ENCODE data around the gene RREB1. TPM values are rescaled to one million over a fixed set of nuclear protein-coding genes. Genes with fewer than 3 reads are reported as not detected.

The RREB1 gene
- total RNA-seq, 2 donors from 2014 or later, result 58.4 to 71.0 TPM

DNA sequence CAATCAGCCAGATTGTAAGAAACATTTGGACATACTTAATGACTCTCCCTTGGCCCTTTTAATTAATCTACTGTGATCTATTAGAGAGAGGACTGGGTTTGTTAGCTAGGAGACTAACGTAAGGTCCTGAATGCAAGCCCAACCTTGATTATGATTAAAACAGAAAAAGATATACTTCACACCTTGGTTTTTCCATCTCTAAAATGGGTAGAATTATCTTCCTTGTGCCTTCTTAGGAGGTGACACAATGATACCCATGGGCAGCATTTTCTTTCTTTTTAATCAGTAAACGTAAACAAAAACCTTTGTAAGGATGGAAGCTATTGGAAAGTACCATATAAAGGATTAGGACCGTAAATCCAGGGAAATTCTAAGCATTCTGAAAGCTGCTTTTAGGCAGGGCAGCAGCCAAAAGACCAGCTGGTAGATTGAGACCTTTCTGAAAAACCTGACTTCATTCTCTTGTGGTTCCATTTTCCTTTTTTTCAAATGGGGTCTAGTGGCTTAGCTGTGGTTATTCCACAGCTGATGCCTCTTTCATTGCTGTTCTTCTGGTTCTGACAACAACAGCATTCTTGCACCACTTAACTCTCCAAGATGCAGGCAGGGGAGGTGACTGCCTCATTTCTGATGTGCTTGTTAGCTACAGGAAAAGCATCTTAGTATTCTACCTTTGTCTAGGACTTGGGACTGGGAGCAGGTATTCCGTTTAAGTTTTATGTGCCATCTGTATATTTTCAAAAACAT is 27.4 kb downstream of the RREB1 start:
- H3K4me1 ChIP-seq (replicated peaks), result peaks cover 13% of the 10 kb centered on the region

DNA sequence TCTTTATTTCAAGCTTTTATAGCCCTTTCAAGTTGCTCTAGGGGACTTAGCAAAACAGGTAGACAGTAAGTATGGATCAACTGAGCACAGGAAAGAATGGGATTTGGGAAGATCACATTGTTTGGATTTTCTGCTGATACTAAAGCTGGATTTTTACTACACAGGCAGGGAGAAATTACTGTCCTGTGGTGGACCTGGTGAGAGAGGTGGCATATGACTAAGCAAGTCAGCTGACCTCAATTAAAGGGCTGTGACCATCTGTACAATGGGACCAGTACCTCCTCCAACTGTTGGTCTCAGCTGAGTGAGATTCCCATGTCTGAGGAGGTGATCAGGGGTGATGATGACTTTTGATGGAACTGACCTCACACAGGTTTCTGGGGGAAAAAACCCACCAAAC is 28.0 kb downstream of the RREB1 start:
- no peak for DNase-seq (ENCODE audit: low spot score)
- H3K4me3 ChIP-seq, result no peak overlapping the region
- no peaks in the 10 kb centered on the region for H3K9me3 ChIP-seq
- H3K36me3 ChIP-seq, result no peaks in the 10 kb centered on the region
- H3K27ac ChIP-seq, result no peak overlapping the region
- peaks cover 16% of the 10 kb centered on the region for H3K4me1 ChIP-seq (replicated peaks)
- intact Hi-C loops (cut with DNase I), result no loop called here
- no peaks in the 10 kb centered on the region for H3K27me3 ChIP-seq (replicated peaks; ENCODE audit: insufficient read depth)
- TF ChIP-seq POLR2AphosphoS5 (IDR thresholded peaks at IDR 0.05) (no peak), POLR2A (IDR thresholded peaks at IDR 0.05) (no peak)
- TF ChIP-seq, protein P1, sequence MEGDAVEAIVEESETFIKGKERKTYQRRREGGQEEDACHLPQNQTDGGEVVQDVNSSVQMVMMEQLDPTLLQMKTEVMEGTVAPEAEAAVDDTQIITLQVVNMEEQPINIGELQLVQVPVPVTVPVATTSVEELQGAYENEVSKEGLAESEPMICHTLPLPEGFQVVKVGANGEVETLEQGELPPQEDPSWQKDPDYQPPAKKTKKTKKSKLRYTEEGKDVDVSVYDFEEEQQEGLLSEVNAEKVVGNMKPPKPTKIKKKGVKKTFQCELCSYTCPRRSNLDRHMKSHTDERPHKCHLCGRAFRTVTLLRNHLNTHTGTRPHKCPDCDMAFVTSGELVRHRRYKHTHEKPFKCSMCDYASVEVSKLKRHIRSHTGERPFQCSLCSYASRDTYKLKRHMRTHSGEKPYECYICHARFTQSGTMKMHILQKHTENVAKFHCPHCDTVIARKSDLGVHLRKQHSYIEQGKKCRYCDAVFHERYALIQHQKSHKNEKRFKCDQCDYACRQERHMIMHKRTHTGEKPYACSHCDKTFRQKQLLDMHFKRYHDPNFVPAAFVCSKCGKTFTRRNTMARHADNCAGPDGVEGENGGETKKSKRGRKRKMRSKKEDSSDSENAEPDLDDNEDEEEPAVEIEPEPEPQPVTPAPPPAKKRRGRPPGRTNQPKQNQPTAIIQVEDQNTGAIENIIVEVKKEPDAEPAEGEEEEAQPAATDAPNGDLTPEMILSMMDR (IDR thresholded peaks at IDR 0.05), result no peak

More for the DNA sequence above, 27.4 kb downstream of the RREB1 start:
- TF ChIP-seq POLR2A (IDR thresholded peaks at IDR 0.05) (no peak), POLR2AphosphoS5 (IDR thresholded peaks at IDR 0.05) (no peak)
- TF ChIP-seq, protein P1 (IDR thresholded peaks at IDR 0.05), result no peak
- Histone ChIP-seq H3K27me3 (replicated peaks; ENCODE audit: insufficient read depth) (no peaks in the 10 kb centered on the region), H3K27ac (no peak overlapping the region), H3K4me3 (no peak overlapping the region), H3K9me3 (no peaks in the 10 kb centered on the region), H3K36me3 (no peaks in the 10 kb centered on the region)
- DNase-seq (ENCODE audit: low spot score), result no peak
- 84% methylated on average over 4 of the region's 4 CpGs for WGBS
- intact Hi-C loops (cut with DNase I), result no loop called here

DNA sequence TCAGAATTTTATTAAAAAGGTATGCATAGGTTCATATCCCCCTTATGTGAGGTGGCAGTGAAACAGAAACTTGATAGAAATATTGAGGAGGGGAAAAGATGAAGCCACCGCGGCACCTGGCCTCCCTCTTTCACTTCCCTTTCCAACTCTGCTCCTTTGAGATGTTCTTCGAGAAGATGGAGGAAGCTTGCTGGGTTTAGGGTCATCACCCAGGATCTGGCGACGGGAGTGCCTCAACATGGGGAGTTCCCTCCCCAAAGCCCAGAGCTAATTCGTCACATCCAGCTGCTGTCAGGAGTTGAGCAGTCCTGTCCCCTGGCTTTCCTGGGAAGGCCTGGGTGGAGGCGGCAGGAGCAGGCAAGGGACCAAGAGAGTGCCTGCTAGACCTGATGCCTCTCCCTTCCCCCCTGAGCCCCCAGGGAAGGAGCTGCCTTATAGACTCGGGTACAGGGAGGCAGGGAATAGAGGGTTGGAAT is 29.1 kb downstream of the RREB1 start:
- DNase-seq (ENCODE audit: low spot score), result no peak
- H3K27ac ChIP-seq, result peak overlapping the region; percentile 32 to 59
- no peak overlapping the region for H3K4me3 ChIP-seq
- no peaks in the 10 kb centered on the region for H3K36me3 ChIP-seq
- intact Hi-C loops (cut with DNase I), result no loop called here
- TF ChIP-seq POLR2AphosphoS5 (IDR thresholded peaks at IDR 0.05) (no peak), POLR2A (IDR thresholded peaks at IDR 0.05) (no peak)
- TF ChIP-seq, protein P1 (IDR thresholded peaks at IDR 0.05), result no peak
- no peaks in the 10 kb centered on the region for H3K9me3 ChIP-seq
- 80% methylated on average over 8 of the region's 8 CpGs for WGBS
- peaks cover 16% of the 10 kb centered on the region for H3K4me1 ChIP-seq (replicated peaks)
- no peaks in the 10 kb centered on the region for H3K27me3 ChIP-seq (replicated peaks; ENCODE audit: insufficient read depth)

DNA sequence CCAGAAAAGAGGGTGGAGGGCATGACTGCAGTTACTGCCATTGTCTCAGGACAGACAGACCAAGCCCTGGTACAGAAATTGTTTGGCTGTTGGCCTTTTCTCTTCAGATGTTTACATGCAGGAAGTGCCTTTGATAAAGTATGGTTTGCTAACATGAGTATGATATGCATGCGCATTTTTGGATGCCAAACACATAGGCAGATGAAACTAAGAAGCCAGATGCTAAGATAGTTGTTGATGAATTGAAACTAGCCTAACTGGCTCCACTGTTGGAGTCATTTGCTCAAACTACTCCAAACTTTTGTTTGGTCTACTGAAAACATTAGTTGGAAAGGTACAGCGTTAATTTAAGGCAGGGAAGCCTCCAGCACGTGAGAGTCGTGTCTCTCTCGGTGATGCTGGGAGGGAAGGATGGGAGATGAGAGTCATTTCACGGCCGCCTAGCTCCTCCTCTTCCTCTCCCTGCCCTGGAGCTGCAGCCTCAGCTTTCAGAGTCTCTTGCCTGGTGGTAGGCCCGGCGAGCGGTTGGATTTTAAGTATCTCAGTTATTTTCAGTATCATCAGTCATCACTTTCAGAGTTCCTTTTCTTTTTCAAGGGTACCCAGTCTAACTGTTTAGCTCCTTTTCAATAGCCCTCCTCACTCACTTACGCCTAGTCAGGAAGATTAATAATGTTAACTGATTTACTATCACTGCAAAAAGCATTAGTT is 29.7 kb downstream of the RREB1 start:
- Histone ChIP-seq H3K36me3 (no peaks in the 10 kb centered on the region), H3K27me3 (replicated peaks; ENCODE audit: insufficient read depth) (no peaks in the 10 kb centered on the region), H3K9me3 (no peaks in the 10 kb centered on the region), H3K4me3 (no peak overlapping the region), H3K4me1 (replicated peaks) (peaks cover 16% of the 10 kb centered on the region), H3K27ac (peak overlapping the region; percentile 32 to 59)
- TF ChIP-seq POLR2A (IDR thresholded peaks at IDR 0.05) (no peak), POLR2AphosphoS5 (IDR thresholded peaks at IDR 0.05) (no peak)
- TF ChIP-seq, protein P1 (IDR thresholded peaks at IDR 0.05), result no peak
- 19% methylated on average over 11 of the region's 11 CpGs for WGBS
- intact Hi-C loops (cut with DNase I), result no loop called here
- no peak for DNase-seq (ENCODE audit: low spot score)

Measured in prostate gland (tissue), 2 donors.